Measurements from ENCODE around the gene STAT5B. TPM values are rescaled to one million over a fixed set of nuclear protein-coding genes. Genes with fewer than 3 reads are reported as not detected.

The STAT5B gene
- total and polyA plus RNA-seq, 2 of the 8 experiments (the other 6 are each of a cell fraction or from before 2014, with no cell fraction given), result 35.3 to 52.6 TPM

DNA sequence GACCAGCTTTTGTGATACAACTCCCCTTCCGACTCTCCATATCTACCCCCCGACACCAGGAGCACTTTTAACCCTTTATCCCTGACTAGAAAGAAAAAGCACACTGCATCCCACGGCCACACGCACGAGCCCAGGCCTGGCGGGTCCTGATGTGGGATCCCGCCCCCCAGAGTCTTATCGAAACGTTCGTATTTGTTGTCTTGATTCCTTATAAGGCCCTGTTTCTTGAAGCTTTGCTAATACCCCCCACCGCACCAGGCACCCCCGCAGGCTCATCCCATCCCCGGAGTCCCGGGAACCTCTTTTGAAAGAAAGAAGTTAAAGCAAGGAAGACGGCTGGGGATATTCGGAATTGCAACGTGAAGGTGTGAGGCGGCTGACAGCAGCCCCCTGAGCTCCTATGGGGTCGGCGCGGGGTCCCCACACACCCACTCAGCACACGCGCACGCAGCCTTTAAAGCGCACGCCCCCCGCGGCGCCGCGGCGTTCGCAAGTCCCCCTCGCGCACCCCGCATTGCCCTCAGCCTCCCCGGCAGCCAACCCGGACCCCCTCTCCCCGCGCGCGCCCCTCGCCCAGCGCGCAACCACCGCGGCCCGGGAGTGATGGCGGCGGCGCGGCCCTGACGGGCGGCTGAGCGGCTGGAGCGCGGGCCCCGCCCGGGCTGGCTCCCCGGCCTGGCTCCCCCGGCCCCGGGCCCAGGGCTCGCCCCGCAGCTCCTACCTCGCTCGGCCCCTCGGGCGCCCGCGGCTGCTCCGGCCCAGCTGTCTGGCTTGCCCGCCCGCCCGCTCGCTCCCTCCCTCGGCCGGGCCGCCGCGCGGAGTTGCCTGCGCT is 448 bp downstream of the STAT5B start (continued):
- TF ChIP-seq SRF (IDR thresholded peaks at IDR 0.05; ENCODE audit: low read depth, low read length), result peak; percentile 86; the same call in 1 of the 2 replicates
- TF ChIP-seq RBBP5 (IDR thresholded peaks at IDR 0.05; ENCODE audit: borderline replicate concordance, low read depth, low read length), result 0 out of 2 replicates have a peak, but pooled peaks have one; percentile 58
- TF ChIP-seq PHF8 (conservative IDR thresholded peaks at IDR 0.05; ENCODE audit: low read depth, low read length), result peak; percentile 48; the same call in 1 of the 2 replicates
- TF ChIP-seq KDM4A (IDR thresholded peaks at IDR 0.05; ENCODE audit: low read depth, low read length, severe bottlenecking), result peak; percentile 59
- TF ChIP-seq ZNF274 (IDR thresholded peaks at IDR 0.05; ENCODE audit: borderline replicate concordance, extremely low read depth, low read length), result no peak
- peak; percentile 26 for TF ChIP-seq POLR2AphosphoS5 (IDR thresholded peaks at IDR 0.05; ENCODE audit: low read depth, low read length)
- no peak for TF ChIP-seq CBX8 (IDR thresholded peaks at IDR 0.05; ENCODE audit: borderline replicate concordance, low read depth, low read length)
- TF ChIP-seq SP1 (IDR thresholded peaks at IDR 0.05; ENCODE audit: low read depth, low read length), result 0 out of 2 replicates have a peak, but pooled peaks have one; percentile 7

Measured in H1 (cell line).